ENCODE results near the gene SOCS2.
"Not testable (repeated sequence)": the region's sequence is repeated elsewhere in the genome, so short reads cannot be mapped to it uniquely, and the experiment has no call there.

Gene SOCS2

GRCh38 chr12:93571925-93572711 lies at the start of gene SOCS2:
SOCS2 (plus strand) TSS chr12:93572675; CDS start chr12:93572898, 223 bp downstream.
- DNase-seq, result peak; percentile 5 to 27

GRCh38 chr12:93524386-93525133 lies 47.9 kb upstream of the SOCS2 start:
- no peak for DNase-seq

- no peak for DNase-seq
Observed at GRCh38 chr12:93526786-93527428, 45.6 kb upstream of the SOCS2 start.

- DNase-seq, result peak in 1 of 2 experiments; percentile 3
Observed at GRCh38 chr12:93530358-93530757, 42.1 kb upstream of the SOCS2 start.

GRCh38 chr12:93533310-93533709 lies 39.2 kb upstream of the SOCS2 start:
- no peak for DNase-seq

- no peak for DNase-seq
Observed at GRCh38 chr12:93536111-93536765, 36.2 kb upstream of the SOCS2 start.

- no peak for DNase-seq
Observed at GRCh38 chr12:93536766-93537488, 35.5 kb upstream of the SOCS2 start.

GRCh38 chr12:93537769-93538168 lies 34.7 kb upstream of the SOCS2 start:
- no peak for DNase-seq

GRCh38 chr12:93539821-93540220 lies 32.7 kb upstream of the SOCS2 start:
- no peak for DNase-seq

- DNase-seq, result no peak
Observed at GRCh38 chr12:93540466-93540865, 32.0 kb upstream of the SOCS2 start.

GRCh38 chr12:93541578-93542225 lies 30.8 kb upstream of the SOCS2 start:
- DNase-seq, result no peak

- no peak for DNase-seq
Observed at GRCh38 chr12:93547778-93548177, 24.7 kb upstream of the SOCS2 start.

GRCh38 chr12:93549174-93549573 lies 23.3 kb upstream of the SOCS2 start:
- no peak for DNase-seq

- DNase-seq, result no peak
Observed at GRCh38 chr12:93550748-93551611, 21.5 kb upstream of the SOCS2 start.

GRCh38 chr12:93552427-93552826 lies 20.0 kb upstream of the SOCS2 start:
- no peak for DNase-seq

- DNase-seq, result not testable (repeated sequence)
Observed at GRCh38 chr12:93557879-93558278, 14.6 kb upstream of the SOCS2 start.

GRCh38 chr12:93558685-93559084 lies 13.8 kb upstream of the SOCS2 start:
- not testable (repeated sequence) for DNase-seq

GRCh38 chr12:93563807-93564538 lies 8.5 kb upstream of the SOCS2 start:
- no peak for DNase-seq

GRCh38 chr12:93565760-93566159 lies 6.7 kb upstream of the SOCS2 start:
- DNase-seq, result no peak

GRCh38 chr12:93567174-93567573 lies 5.3 kb upstream of the SOCS2 start:
- DNase-seq, result no peak
